Measurements from ENCODE around the gene SNRPN. TPM values are rescaled to one million over a fixed set of nuclear protein-coding genes. Genes with fewer than 3 reads are reported as not detected.
"Not testable (repeated sequence)": the region's sequence is repeated elsewhere in the genome, so short reads cannot be mapped to it uniquely, and the experiment has no call there.

SNRPN gene
- total RNA-seq, 1 experiment from 2014 or later, result 2.0 TPM

GRCh38 chr15:24972707-24973106 lies 17.9 kb downstream of the SNRPN start:
- H3K9me3 ChIP-seq (ENCODE audit: control insufficient read depth in 1 of 2, insufficient read depth in 1 of 2, low read depth in 1 of 2, low read length in 2 of 2), result peaks cover 3 to 31% of the 10 kb centered on the region in 2 experiments; a peak in 3 of 4 replicates
- intact Hi-C loops (cut with micrococcal nuclease); H3K36me3 ChIP-seq (ENCODE audit: control insufficient read depth in 1 of 2, insufficient read depth in 2 of 2, low read length in 2 of 2); H2AFZ ChIP-seq (ENCODE audit: low read depth, low read length, poor library complexity, severe bottlenecking); H3K4me1 ChIP-seq (ENCODE audit: control insufficient read depth in 1 of 2, insufficient read depth in 2 of 2, low read length in 2 of 2); POLR2A ChIA-PET; CTCF ChIA-PET; H3K27me3 ChIP-seq (ENCODE audit: insufficient read depth, low read length); H3K9ac ChIP-seq (ENCODE audit: low read length); H3K4me3 ChIP-seq (replicated peaks in 1 of 2; ENCODE audit: low read depth in 1 of 2, low read length in 2 of 2); H4K20me1 ChIP-seq (ENCODE audit: insufficient read depth); H3K79me2 ChIP-seq (ENCODE audit: insufficient read depth, low read length); H3K27ac ChIP-seq (ENCODE audit: low read depth, low read length); H3K9me2 ChIP-seq (ENCODE audit: insufficient read depth); RAD21 ChIA-PET (ENCODE audit: low non-redundant PET in 1 of 2, low total read pairs in 2 of 2, uncharacterized antibody in 2 of 2, unreplicated experiment in 2 of 2); ATAC-seq; DNase-seq (ENCODE audit: low read depth, low spot score); BruUV-seq (replicated peaks); H3K4me2 ChIP-seq (ENCODE audit: low read length): not testable (repeated sequence)

GRCh38 chr15:24976932-24977331 lies 22.1 kb downstream of the SNRPN start:
- CTCF ChIA-PET, result no interaction called here
- DNase-seq (ENCODE audit: low read depth, low spot score) (no peak), ATAC-seq (no peak)
- Histone ChIP-seq H2AFZ (ENCODE audit: low read depth, low read length, poor library complexity, severe bottlenecking) (no peak overlapping the region), H3K9me3 (ENCODE audit: control insufficient read depth in 1 of 2, insufficient read depth in 1 of 2, low read depth in 1 of 2, low read length in 2 of 2) (peaks cover 3 to 33% of the 10 kb centered on the region in 2 experiments), H4K20me1 (ENCODE audit: insufficient read depth) (no peaks in the 10 kb centered on the region), H3K36me3 (ENCODE audit: control insufficient read depth in 1 of 2, insufficient read depth in 2 of 2, low read length in 2 of 2) (no peaks in the 10 kb centered on the region), H3K27me3 (ENCODE audit: insufficient read depth, low read length) (no peaks in the 10 kb centered on the region), H3K9ac (ENCODE audit: low read length) (no peak overlapping the region), H3K9me2 (ENCODE audit: insufficient read depth) (no peaks in the 10 kb centered on the region), H3K4me2 (ENCODE audit: low read length) (no peak overlapping the region), H3K4me3 (replicated peaks in 1 of 2; ENCODE audit: low read depth in 1 of 2, low read length in 2 of 2) (no peak overlapping the region), H3K27ac (ENCODE audit: low read depth, low read length) (no peak overlapping the region), H3K4me1 (ENCODE audit: control insufficient read depth in 1 of 2, insufficient read depth in 2 of 2, low read length in 2 of 2) (no peaks in the 10 kb centered on the region), H3K79me2 (ENCODE audit: insufficient read depth, low read length) (no peaks in the 10 kb centered on the region)
- intact Hi-C loops (cut with micrococcal nuclease), result no loop called here
- POLR2A ChIA-PET, result no interaction called here
- RAD21 ChIA-PET (ENCODE audit: low non-redundant PET in 1 of 2, low total read pairs in 2 of 2, uncharacterized antibody in 2 of 2, unreplicated experiment in 2 of 2), result no interaction called here
- BruUV-seq (replicated peaks), result no TSS peak
- TF ChIP-seq MAX (IDR thresholded peaks at IDR 0.05) (no peak), ZBTB33 (IDR thresholded peaks at IDR 0.05; ENCODE audit: extremely low read depth, insufficient replicate concordance, low read length) (no peak), ATF3 (IDR thresholded peaks at IDR 0.05) (no peak), TCF7L2 (IDR thresholded peaks at IDR 0.05; ENCODE audit: borderline replicate concordance, extremely low read depth, insufficient read depth, insufficient read length) (no peak), CTCF (IDR thresholded peaks at IDR 0.05 in 2 of 3, conservative IDR thresholded peaks at IDR 0.05 in 1 of 3; ENCODE audit: borderline replicate concordance in 1 of 3, insufficient read depth in 1 of 3, low read depth in 2 of 3, low read length in 2 of 3) (no peak), SRF (IDR thresholded peaks at IDR 0.05; ENCODE audit: low read depth) (no peak), ZNF274 (IDR thresholded peaks at IDR 0.05; ENCODE audit: low read depth, low read length) (no peak), POLR2A (IDR thresholded peaks at IDR 0.05; ENCODE audit: borderline replicate concordance, extremely low read depth, insufficient read depth, insufficient read length) (no peak), SIN3A (IDR thresholded peaks at IDR 0.05; ENCODE audit: low read depth) (no peak), JUND (IDR thresholded peaks at IDR 0.05) (no peak), ELF1 (IDR thresholded peaks at IDR 0.05; ENCODE audit: borderline replicate concordance, low read depth) (no peak), FOSL1 (IDR thresholded peaks at IDR 0.05; ENCODE audit: low read depth) (no peak), ZFX (IDR thresholded peaks at IDR 0.05) (no peak), EZH2phosphoT487 (IDR thresholded peaks at IDR 0.05; ENCODE audit: borderline replicate concordance) (no peak), SP1 (IDR thresholded peaks at IDR 0.05; ENCODE audit: low read depth) (no peak), CEBPB (IDR thresholded peaks at IDR 0.05; ENCODE audit: low read depth) (no peak)
